NCI-H1694 treated with DMSO at 0.1 percent for 48 hours (cell line): Measurements from ENCODE around the gene FAM83C.

ENCODE experiments used
- DNase-seq: peaks from one replicate; lab custom pipeline; 2025; lab: John Stamatoyannopoulos, UW

FAM83C gene

DNA sequence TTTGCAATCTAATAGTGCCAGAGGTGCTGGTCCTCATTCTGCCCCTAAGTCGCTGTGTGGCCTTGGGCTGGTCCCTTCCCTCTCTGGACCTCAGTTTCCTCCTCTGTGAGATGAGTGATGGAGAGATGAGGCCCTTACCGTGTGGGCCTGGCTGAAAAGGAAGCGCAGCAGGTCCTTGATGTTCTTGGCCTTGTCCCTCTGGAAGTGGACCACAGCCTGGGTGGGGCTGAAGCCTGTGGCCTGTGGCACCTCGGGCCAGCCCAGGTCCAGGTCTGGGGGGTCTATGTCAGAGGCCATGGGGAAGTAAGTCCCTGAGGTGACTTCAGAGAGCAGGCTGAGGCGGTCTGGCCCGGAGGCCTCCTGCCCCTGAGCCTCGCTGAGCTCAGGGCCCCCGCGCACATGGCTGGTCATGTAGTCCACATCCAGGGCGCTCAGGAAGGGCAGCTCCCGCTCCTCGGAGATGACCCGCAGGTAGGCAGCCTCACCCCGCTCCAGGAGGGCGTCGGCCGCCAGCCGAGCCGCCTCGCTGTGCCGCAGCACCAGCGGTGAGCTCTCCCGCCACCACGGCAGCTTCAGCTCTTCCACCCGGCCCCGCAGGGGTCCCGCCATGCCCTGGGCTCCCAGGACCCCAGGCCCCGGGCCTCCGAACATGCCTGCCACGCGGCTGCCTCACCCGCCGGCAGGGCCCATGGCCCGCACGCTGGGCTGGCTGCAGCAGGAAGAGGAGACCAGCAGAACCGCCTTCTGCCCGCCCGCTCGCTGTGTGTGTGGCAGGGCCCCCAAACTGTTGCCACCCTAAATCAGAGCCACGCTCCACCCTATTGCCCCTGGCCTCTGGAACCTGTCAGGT lies at the start of gene FAM83C:
TSS of gene FAM83C (minus strand) at position 772 of the 850 bp plus-strand sequence. CDS start at position 651, 121 bp downstream.
- no peak for DNase-seq

- DNase-seq: no peak
These were observed 49.3 kb upstream of the FAM83C start for GRCh38 chr20:35341366-35342028.

DNA sequence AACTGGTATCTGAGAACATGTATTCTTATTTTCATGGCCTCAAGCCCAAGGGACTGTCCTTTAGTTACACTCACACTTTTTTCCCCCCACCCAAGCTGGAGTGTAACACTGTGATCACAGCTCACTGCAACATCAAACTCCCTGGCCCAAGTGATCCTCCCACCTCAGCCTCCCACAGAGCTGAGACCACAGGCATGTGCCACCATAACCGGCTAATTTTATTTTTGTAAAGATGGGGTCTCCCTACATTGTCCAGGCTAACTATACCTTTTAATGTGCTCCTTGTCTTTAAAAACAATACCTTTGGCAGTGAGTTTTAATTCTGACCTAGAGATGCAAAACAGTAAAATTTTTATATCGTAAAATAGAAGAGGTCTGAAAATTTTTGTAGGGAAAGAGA lies 48.2 kb upstream of the FAM83C start:
- no peak for DNase-seq

DNA sequence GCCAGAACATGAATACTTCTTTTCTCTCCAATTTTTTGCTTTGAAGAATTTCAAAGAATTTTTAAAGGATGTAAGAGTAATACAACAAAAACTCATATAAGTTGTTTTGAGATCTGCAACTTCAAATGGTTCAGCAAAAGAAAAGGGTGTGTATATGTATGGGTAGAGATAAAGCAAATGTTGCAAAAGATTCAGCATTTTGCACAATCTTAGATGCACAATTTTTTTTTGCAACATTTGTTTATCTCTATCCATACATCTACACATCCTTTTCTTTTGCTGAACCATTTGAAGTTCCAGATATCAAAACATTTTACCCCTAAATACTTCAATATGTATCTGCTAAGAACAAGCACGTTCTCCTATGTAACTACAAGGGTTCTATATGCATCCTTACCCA lies 47.4 kb upstream of the FAM83C start:
- DNase-seq: no peak

- no peak for DNase-seq
These were observed 46.8 kb upstream of the FAM83C start for GRCh38 chr20:35339007-35339406.

DNA sequence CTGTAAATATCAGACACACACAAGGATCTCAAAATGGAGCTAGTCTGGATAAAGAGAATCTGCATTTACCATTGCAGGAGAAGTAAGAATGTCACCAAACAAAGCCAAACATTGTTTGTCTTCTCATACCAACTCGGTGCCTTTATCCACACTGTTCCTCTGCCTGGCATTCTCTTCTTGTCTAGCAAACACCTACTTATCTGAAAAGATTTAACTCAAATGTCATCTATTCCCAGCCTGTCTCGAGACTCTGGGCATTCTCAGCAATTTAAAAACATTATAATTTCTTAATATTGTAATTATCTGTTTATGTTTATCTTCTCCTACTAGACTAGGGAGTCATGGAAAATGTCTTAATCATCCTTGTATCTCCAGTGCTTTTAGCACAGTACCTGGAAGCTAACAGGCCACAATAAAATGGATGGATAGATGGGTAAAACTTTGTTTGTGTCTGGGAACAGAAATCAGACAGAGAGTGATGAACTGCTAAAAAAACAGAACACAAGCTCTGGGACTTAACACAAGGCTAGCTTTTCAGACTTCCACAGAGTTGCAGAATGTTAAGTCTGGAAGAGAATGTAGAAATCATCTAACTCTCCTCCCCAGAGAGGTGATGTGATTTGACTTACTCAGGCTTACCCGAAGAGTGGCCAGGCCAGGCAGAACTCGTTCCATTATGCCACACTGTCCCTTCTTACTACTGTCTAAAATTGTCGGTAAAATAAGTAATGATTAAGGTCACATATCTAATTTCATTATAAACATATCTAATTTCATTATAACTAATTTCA lies 42.3 kb upstream of the FAM83C start:
- no peak for DNase-seq

DNA sequence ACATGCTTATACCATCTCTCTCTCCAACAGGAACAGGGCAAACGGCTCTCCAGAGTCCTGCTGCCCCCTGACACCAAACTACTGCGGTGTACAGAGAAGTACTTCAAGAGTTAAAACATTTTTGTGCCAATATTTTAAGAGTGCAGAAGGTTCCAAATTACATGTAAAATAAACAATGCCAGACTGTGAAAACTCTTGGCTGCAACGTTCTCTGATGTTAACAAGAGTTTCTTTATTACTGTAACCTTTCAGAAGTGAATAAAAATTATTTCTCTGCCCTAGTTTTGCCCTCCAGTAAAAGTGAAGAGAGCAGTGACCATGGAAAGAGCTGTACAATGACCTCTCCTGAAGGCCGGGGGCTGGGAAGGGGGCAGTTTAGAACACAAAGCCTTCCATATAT lies 41.4 kb upstream of the FAM83C start:
- DNase-seq: peak; percentile 17

DNA sequence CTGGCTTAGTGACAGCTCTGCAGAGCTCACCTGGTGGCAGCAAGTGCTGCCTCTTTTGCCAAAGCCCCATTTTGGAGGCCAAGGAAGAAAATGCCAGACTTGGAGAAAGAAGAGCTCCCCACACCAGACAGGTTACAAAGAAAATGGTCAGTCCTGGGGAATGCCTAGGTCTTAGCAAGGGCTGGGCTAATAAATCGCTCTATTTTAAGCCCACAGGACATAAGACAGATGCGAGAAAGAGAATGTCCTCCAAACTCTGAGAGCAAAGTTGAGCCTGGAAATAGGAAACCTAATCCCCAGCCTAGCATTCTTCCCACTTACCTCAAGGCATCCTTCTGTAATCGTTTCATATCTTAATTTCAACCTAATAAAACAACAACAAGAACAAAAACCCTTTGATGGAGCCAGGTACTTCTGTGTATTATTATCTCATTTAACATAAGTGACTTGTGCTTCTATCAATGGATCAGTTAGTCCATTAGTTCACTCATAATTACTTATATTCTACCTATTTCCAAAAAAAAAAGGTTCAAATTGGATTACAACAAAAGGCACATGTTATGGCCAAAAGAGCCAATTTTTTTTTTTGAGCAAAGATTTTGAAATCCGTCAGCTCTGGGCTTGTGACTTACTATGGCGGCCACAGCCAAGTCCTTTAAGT lies 40.4 kb upstream of the FAM83C start:
- no peak for DNase-seq

GRCh38 chr20:35329435-35330139 lies 37.4 kb upstream of the FAM83C start:
- peak; percentile 17 for DNase-seq

GRCh38 chr20:35328689-35329088 lies 36.5 kb upstream of the FAM83C start:
- DNase-seq: no peak

- DNase-seq: no peak
These were observed 36.0 kb upstream of the FAM83C start for GRCh38 chr20:35328095-35328685.

DNA sequence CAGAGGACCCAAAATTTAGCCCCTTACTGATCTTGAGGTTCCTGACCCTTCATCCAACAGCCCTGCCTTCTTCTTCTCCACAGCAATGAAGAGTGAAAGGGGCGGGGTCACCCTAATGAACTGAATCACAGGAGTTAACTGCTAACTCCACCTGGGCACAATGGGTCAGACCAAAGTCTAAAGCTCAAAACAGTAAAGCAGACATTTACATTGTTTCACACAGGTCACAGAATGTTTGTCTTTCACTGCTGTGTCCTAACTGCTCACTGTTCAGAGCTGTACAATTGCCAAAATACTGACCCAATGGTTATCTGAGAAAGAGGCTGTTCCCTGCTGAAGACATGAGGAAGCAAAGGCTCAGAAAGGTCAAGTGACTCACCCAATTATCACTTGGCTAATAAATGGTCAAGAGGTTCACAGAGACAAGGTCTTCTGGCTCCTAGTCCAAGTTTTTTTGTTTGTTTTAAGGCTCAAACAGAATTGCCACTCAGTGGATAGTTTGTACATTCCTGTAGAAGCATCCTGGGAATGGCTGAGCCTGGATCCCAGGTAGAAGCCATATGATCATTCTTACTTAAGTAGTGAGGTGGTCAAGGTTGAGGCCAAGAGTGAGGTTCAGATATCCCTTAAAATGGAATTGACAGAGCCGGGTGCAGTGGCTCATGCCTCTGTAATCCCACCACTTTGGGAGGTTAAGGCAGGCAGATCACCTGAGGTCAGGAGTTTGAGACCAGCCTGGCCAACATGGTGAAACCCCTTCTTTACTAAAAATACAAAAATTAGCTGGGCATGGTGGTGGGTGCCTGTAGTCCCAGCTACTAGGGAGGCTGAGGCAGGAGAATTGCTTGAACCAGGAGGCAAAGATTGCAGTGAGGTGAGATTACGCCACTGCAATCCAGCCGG lies 35.1 kb upstream of the FAM83C start:
- no peak for DNase-seq

DNA sequence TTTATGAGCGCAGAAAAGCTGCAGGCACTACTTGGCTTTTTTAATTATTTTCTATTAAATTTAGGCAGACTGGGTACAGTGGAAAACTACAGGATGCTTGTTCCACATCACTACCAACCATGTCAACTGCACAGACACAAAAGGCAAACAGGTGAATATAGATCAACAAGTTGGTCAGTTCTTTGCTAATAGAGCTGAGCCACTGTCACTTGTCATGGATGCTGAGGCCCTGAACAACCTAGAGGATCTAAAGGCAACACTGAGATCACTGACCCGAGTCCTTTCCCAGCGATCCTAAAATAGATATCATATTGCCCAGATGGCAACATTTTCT lies 34.5 kb upstream of the FAM83C start:
- no peak for DNase-seq

GRCh38 chr20:35326021-35326739 lies 34.0 kb upstream of the FAM83C start:
- DNase-seq: no peak

GRCh38 chr20:35325401-35325800 lies 33.2 kb upstream of the FAM83C start:
- no peak for DNase-seq

DNA sequence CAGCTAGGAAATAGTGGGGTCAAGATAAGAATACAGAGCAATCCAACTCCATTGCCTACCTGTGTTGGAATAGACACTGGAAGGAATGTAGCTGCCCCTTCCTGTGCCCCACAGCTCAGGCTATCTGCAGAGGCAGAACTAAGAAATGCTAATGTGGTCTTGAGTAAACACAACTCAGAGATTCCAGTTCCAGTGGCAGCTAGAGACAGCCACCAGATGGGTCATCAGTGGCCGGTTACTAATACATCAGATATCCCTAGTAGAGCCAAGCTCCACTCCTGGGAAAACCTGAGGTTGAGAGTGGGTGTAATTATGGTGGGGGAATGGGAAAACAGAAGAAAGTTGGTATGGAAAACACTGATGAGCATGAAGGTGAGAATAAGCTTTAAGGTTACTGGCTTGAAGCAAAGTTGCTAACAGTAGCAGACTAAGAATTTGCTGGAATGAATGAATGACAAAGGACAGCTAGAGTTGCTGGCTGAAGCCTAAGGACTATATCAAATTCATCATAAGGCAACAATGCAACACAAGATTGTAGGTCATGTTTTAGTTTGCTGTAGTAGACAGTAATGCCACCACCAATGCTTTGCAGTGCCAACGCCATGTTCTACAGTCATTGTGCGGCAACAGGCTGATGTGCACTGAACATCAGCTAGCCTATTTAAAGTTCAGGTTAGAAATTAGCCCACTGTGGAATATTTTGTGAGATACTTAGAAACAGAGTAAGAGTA lies 28.3 kb upstream of the FAM83C start:
- DNase-seq: no peak

GRCh38 chr20:35319871-35320197 lies 27.6 kb upstream of the FAM83C start:
- DNase-seq: no peak

- DNase-seq: no peak
These were observed 27.1 kb upstream of the FAM83C start for GRCh38 chr20:35319192-35319870.
